ENCODE data around the gene FUOM.

Gene FUOM

GRCh38 chr10:133355991-133356390 is 1.8 kb downstream of the FUOM start:
- Mint-ChIP-seq H3K9me3 (no peaks in the 10 kb centered on the region), H3K27ac (peak overlapping the region; percentile 70), H3K4me3 (peak overlapping the region; percentile 80), H3K36me3 (ENCODE audit: low read depth) (peaks cover 29% of the 10 kb centered on the region), H3K4me1 (ENCODE audit: low read depth) (peaks cover 6% of the 10 kb centered on the region), H3K27me3 (peaks cover 4% of the 10 kb centered on the region)
- intact Hi-C loops (cut with micrococcal nuclease) = loop anchor here (5.0 kb wide), 1 partner anchor 36 kb away; the partner anchor contains the start of gene MTG1

GRCh38 chr10:133355266-133355665 is 2.6 kb downstream of the FUOM start:
- H3K36me3 Mint-ChIP-seq (ENCODE audit: low read depth) = peaks cover 29% of the 10 kb centered on the region
- H3K4me1 Mint-ChIP-seq (ENCODE audit: low read depth) = peaks cover 6% of the 10 kb centered on the region

GRCh38 chr10:133354672-133355240 is 3.1 kb downstream of the FUOM start:
- no peak overlapping the region for H3K27ac Mint-ChIP-seq
- no peak overlapping the region for H3K4me3 Mint-ChIP-seq
- intact Hi-C loops (cut with micrococcal nuclease) = loop anchor here (5.0 kb wide), 1 partner anchor 38 kb away; the partner anchor contains the start of gene MTG1

More at GRCh38 chr10:133355266-133355665, 2.6 kb downstream of the FUOM start:
- no peak overlapping the region for H3K27ac Mint-ChIP-seq
- H3K9me3 Mint-ChIP-seq = no peaks in the 10 kb centered on the region
- H3K27me3 Mint-ChIP-seq = peaks cover 6% of the 10 kb centered on the region
- H3K4me3 Mint-ChIP-seq = no peak overlapping the region
- intact Hi-C loops (cut with micrococcal nuclease) = loop anchor here (5.0 kb wide), 1 partner anchor 37 kb away; the partner anchor contains the start of gene MTG1

GRCh38 chr10:133353988-133354605 is 3.7 kb downstream of the FUOM start:
- peaks cover 10% of the 10 kb centered on the region for H3K4me1 Mint-ChIP-seq (ENCODE audit: low read depth)
- no peak overlapping the region for H3K4me3 Mint-ChIP-seq
- H3K27ac Mint-ChIP-seq = no peak overlapping the region
- no peaks in the 10 kb centered on the region for H3K9me3 Mint-ChIP-seq
- intact Hi-C loops (cut with micrococcal nuclease) = no loop called here
- H3K27me3 Mint-ChIP-seq = peaks cover 11% of the 10 kb centered on the region
- peaks cover 29% of the 10 kb centered on the region for H3K36me3 Mint-ChIP-seq (ENCODE audit: low read depth)

More at GRCh38 chr10:133354672-133355240, 3.1 kb downstream of the FUOM start:
- Mint-ChIP-seq H3K27me3 (peaks cover 6% of the 10 kb centered on the region), H3K9me3 (no peaks in the 10 kb centered on the region), H3K4me1 (ENCODE audit: low read depth) (peaks cover 6% of the 10 kb centered on the region), H3K36me3 (ENCODE audit: low read depth) (peaks cover 29% of the 10 kb centered on the region)

- Mint-ChIP-seq H3K27me3 (peaks cover 13% of the 10 kb centered on the region), H3K4me3 (no peak overlapping the region), H3K27ac (no peak overlapping the region), H3K9me3 (no peaks in the 10 kb centered on the region), H3K36me3 (ENCODE audit: low read depth) (peaks cover 29% of the 10 kb centered on the region), H3K4me1 (ENCODE audit: low read depth) (peaks cover 12% of the 10 kb centered on the region)
- intact Hi-C loops (cut with micrococcal nuclease) = no loop called here
These were observed 4.4 kb downstream of the FUOM start for GRCh38 chr10:133353202-133353959.

GRCh38 chr10:133351408-133352318 is 6.2 kb downstream of the FUOM start:
- H3K27ac Mint-ChIP-seq = no peak overlapping the region
- no peaks in the 10 kb centered on the region for H3K9me3 Mint-ChIP-seq
- intact Hi-C loops (cut with micrococcal nuclease) = no loop called here
- H3K4me1 Mint-ChIP-seq (ENCODE audit: low read depth) = peaks cover 12% of the 10 kb centered on the region
- H3K36me3 Mint-ChIP-seq (ENCODE audit: low read depth) = peaks cover 29% of the 10 kb centered on the region
- peaks cover 23% of the 10 kb centered on the region for H3K27me3 Mint-ChIP-seq
- no peak overlapping the region for H3K4me3 Mint-ChIP-seq

GRCh38 chr10:133350950-133351329 is 6.9 kb downstream of the FUOM start:
- intact Hi-C loops (cut with micrococcal nuclease) = no loop called here
- peaks cover 29% of the 10 kb centered on the region for H3K27me3 Mint-ChIP-seq
- no peaks in the 10 kb centered on the region for H3K9me3 Mint-ChIP-seq
- peaks cover 22% of the 10 kb centered on the region for H3K36me3 Mint-ChIP-seq (ENCODE audit: low read depth)
- no peak overlapping the region for H3K4me3 Mint-ChIP-seq
- H3K27ac Mint-ChIP-seq = no peak overlapping the region
- H3K4me1 Mint-ChIP-seq (ENCODE audit: low read depth) = peaks cover 8% of the 10 kb centered on the region

- intact Hi-C loops (cut with micrococcal nuclease) = no loop called here
- H3K4me1 Mint-ChIP-seq (ENCODE audit: low read depth) = peaks cover 6% of the 10 kb centered on the region
- no peak overlapping the region for H3K27ac Mint-ChIP-seq
- peaks cover 33% of the 10 kb centered on the region for H3K27me3 Mint-ChIP-seq
- H3K9me3 Mint-ChIP-seq = no peaks in the 10 kb centered on the region
- H3K36me3 Mint-ChIP-seq (ENCODE audit: low read depth) = peaks cover 16% of the 10 kb centered on the region
- H3K4me3 Mint-ChIP-seq = no peak overlapping the region
These were observed 7.4 kb downstream of the FUOM start for GRCh38 chr10:133350283-133350949.

- Mint-ChIP-seq H3K4me1 (ENCODE audit: low read depth) (peaks cover 6% of the 10 kb centered on the region), H3K27ac (no peak overlapping the region), H3K27me3 (peaks cover 41% of the 10 kb centered on the region), H3K9me3 (no peaks in the 10 kb centered on the region), H3K4me3 (no peak overlapping the region), H3K36me3 (ENCODE audit: low read depth) (peaks cover 8% of the 10 kb centered on the region)
- intact Hi-C loops (cut with micrococcal nuclease) = no loop called here
These were observed 8.2 kb downstream of the FUOM start for GRCh38 chr10:133349577-133350011.

GRCh38 chr10:133349160-133349568 is 8.7 kb downstream of the FUOM start:
- Mint-ChIP-seq H3K4me1 (ENCODE audit: low read depth) (peaks cover 6% of the 10 kb centered on the region), H3K36me3 (ENCODE audit: low read depth) (peaks cover 4% of the 10 kb centered on the region), H3K9me3 (no peaks in the 10 kb centered on the region), H3K27ac (no peak overlapping the region), H3K27me3 (peaks cover 45% of the 10 kb centered on the region), H3K4me3 (no peak overlapping the region)
- intact Hi-C loops (cut with micrococcal nuclease) = no loop called here

- no peaks in the 10 kb centered on the region for H3K36me3 Mint-ChIP-seq (ENCODE audit: low read depth)
- H3K4me3 Mint-ChIP-seq = no peak overlapping the region
- intact Hi-C loops (cut with micrococcal nuclease) = no loop called here
- no peaks in the 10 kb centered on the region for H3K9me3 Mint-ChIP-seq
- peaks cover 54% of the 10 kb centered on the region for H3K27me3 Mint-ChIP-seq
- peaks cover 6% of the 10 kb centered on the region for H3K4me1 Mint-ChIP-seq (ENCODE audit: low read depth)
- H3K27ac Mint-ChIP-seq = no peak overlapping the region
These were observed 9.9 kb downstream of the FUOM start for GRCh38 chr10:133347710-133348517.

GRCh38 chr10:133346413-133346812 is 11.4 kb downstream of the FUOM start:
- intact Hi-C loops (cut with micrococcal nuclease) = no loop called here
- Mint-ChIP-seq H3K27me3 (peaks cover 60% of the 10 kb centered on the region), H3K4me1 (ENCODE audit: low read depth) (peaks cover 6% of the 10 kb centered on the region), H3K9me3 (no peaks in the 10 kb centered on the region), H3K4me3 (no peak overlapping the region), H3K27ac (no peak overlapping the region), H3K36me3 (ENCODE audit: low read depth) (no peaks in the 10 kb centered on the region)

Measured in dendritic cell treated with granulocyte-macrophage colony-stimulating factor and Interleukin-4, amounts not matched to agents 40 ng/mL and 50 ng/mL, for 4 days (primary cell).